H1 (cell line): ENCODE measurements around the gene ATP6V1C2. TPM values are rescaled to one million over a fixed set of nuclear protein-coding genes. Genes with fewer than 3 reads are reported as not detected.

Experiments used
- CTCF ChIA-PET: fragments of 300-600 bp; sonication (Branson Sonifier 250); formaldehyde crosslinking; loops from one replicate; lab custom pipeline; 2021; ENCODE audit not compliant: partially characterized antibody; lab: Charles Lee
- POLR2A ChIA-PET: fragments of 300-600 bp; sonication (Branson Sonifier 250); formaldehyde crosslinking; loops from one replicate; lab custom pipeline; 2021; ENCODE audit warnings: inconsistent platforms; ENCODE audit not compliant: partially characterized antibody; lab: Charles Lee
- DNase-seq, 2 experiments: peaks; one replicate each; pipeline versions ENCODE4 v3.0.0 to v3.0.0-alpha.2; 2010 to 2022; ENCODE audit warnings: low spot score in 2 of 2, low read depth in 1 of 2, mixed read lengths in 1 of 2
- FAIRE-seq: peaks from 2 replicates; lab custom pipeline; 2011; peaks lifted over from hg19 to GRCh38; lab: Jason Lieb, UNC
- H2AFZ ChIP-seq: 2 replicates; pipeline ENCODE4 v1.8.1; 2012; ENCODE audit warnings: low read length, inconsistent platforms
- H2AK5ac ChIP-seq: 2 replicates; pipeline ENCODE4 v1.6.1; 2013; ENCODE audit warnings: low read depth, low read length
- H2BK120ac ChIP-seq: replicated peaks from 2 replicates; pipeline ENCODE3; 2013; ENCODE audit warnings: low read depth, low read length, inconsistent platforms
- H2BK12ac ChIP-seq: 2 replicates; pipeline ENCODE4 v1.6.1; 2013; ENCODE audit warnings: low read depth, low read length
- H2BK15ac ChIP-seq: 2 replicates; pipeline ENCODE4 v1.6.1; 2013; ENCODE audit warnings: low read length
- H2BK20ac ChIP-seq: 2 replicates; pipeline ENCODE4 v1.6.1; 2013; ENCODE audit warnings: low read length
- H2BK5ac ChIP-seq: 2 replicates; pipeline ENCODE4 v1.6.1; 2013; ENCODE audit warnings: low read depth, low read length
- H3K14ac ChIP-seq: 2 replicates; pipeline ENCODE4 v1.6.1; 2013; ENCODE audit warnings: inconsistent platforms; ENCODE audit not compliant: insufficient read length
- H3K18ac ChIP-seq: 2 replicates; pipeline ENCODE4 v1.6.1; 2013; ENCODE audit warnings: low read length; ENCODE audit errors: extremely low read depth
- H3K23ac ChIP-seq: 2 replicates; pipeline ENCODE4 v1.6.1; 2013; ENCODE audit warnings: inconsistent platforms; ENCODE audit not compliant: insufficient read length
- H3K23me2 ChIP-seq: 2 replicates; pipeline ENCODE4 v1.6.1; 2013; ENCODE audit warnings: low read depth, low read length
- H3K27ac ChIP-seq: 2 replicates; pipeline ENCODE4 v1.6.1; 2011; ENCODE audit warnings: low read depth, low read length, inconsistent platforms
- H3K27me3 ChIP-seq, 4 experiments: replicated peaks in 1 of 4; 1 replicate in 1 of 4; 2 replicates in 3 of 4; pipeline versions ENCODE4 v1.6.1 to v1.8.1; 2011 to 2013; ENCODE audit warnings: low read length in 3 of 4, mild to moderate bottlenecking in 3 of 4, inconsistent platforms in 2 of 4, mixed read lengths in 2 of 4, moderate library complexity in 1 of 4; ENCODE audit not compliant: control insufficient read depth in 3 of 4, insufficient read depth in 3 of 4; ENCODE audit errors: extremely low read depth in 1 of 4
- H3K36me3 ChIP-seq, 4 experiments: 2 replicates each; pipeline versions ENCODE4 v1.6.1 to v1.8.1; 2011 to 2013; ENCODE audit warnings: mild to moderate bottlenecking in 4 of 4, low read length in 3 of 4, moderate library complexity in 2 of 4, control low read depth in 1 of 4, inconsistent platforms in 1 of 4; ENCODE audit not compliant: insufficient read depth in 4 of 4, control insufficient read depth in 2 of 4
- H3K4ac ChIP-seq: replicated peaks from 2 replicates; pipeline ENCODE3; 2013; ENCODE audit warnings: low read length, low read depth, mixed read lengths, inconsistent platforms; ENCODE audit not compliant: insufficient read length
- H3K4me1 ChIP-seq, 4 experiments: replicated peaks in 1 of 4; 1 replicate in 1 of 4; 2 replicates in 3 of 4; pipeline versions ENCODE4 v1.6.1 to v1.8.1; 2011 to 2013; ENCODE audit warnings: low read length in 3 of 4, inconsistent platforms in 2 of 4, mixed read lengths in 1 of 4; ENCODE audit not compliant: insufficient read depth in 4 of 4, control insufficient read depth in 3 of 4
- H3K4me2 ChIP-seq, 2 experiments: 2 replicates each; pipeline versions ENCODE4 v1.6.1 to v1.8.1; 2011 to 2013; ENCODE audit warnings: low read depth in 2 of 2, low read length in 2 of 2, control low read depth in 1 of 2, inconsistent platforms in 1 of 2, mild to moderate bottlenecking in 1 of 2; ENCODE audit not compliant: insufficient read depth in 1 of 2
- H3K4me3 ChIP-seq, 4 experiments: fragments of 200-600, 300-600 bp in 1 of 4; sonication (generic), shearing (Covaris generic), sonication (Bioruptor Twin) in 1 of 4; 2 replicates each; pipeline versions ENCODE4 v1.5.1 to v1.8.1; 2011 to 2016; ENCODE audit warnings: low read length in 4 of 4, low read depth in 3 of 4, control low read depth in 2 of 4, inconsistent platforms in 2 of 4, mild to moderate bottlenecking in 2 of 4, mixed read lengths in 1 of 4, moderate library complexity in 1 of 4; ENCODE audit not compliant: insufficient read depth in 2 of 4; ENCODE audit errors: extremely low read depth in 1 of 4
- H3K56ac ChIP-seq: replicated peaks from 2 replicates; pipeline ENCODE3; 2013; ENCODE audit warnings: low read depth, mild to moderate bottlenecking, mixed read lengths, low read length, inconsistent platforms; ENCODE audit not compliant: insufficient read length
- H3K79me1 ChIP-seq: 2 replicates; pipeline ENCODE4 v1.6.1; 2013; ENCODE audit warnings: low read depth, low read length, control low read depth
- H3K79me2 ChIP-seq, 2 experiments: 2 replicates each; pipeline versions ENCODE4 v1.6.1 to v1.8.1; 2012 to 2013; ENCODE audit warnings: low read length in 2 of 2, mild to moderate bottlenecking in 2 of 2, inconsistent platforms in 1 of 2; ENCODE audit not compliant: insufficient read depth in 2 of 2, control insufficient read depth in 1 of 2
- H3K9ac ChIP-seq, 4 experiments: replicated peaks in 1 of 4; 1 replicate in 1 of 4; 2 replicates in 3 of 4; pipeline versions ENCODE4 v1.6.1 to v1.8.1; 2011 to 2013; ENCODE audit warnings: low read depth in 3 of 4, low read length in 3 of 4, control low read depth in 2 of 4, mild to moderate bottlenecking in 2 of 4, moderate library complexity in 2 of 4, inconsistent platforms in 1 of 4; ENCODE audit errors: extremely low read depth in 1 of 4
- H3K9me3 ChIP-seq, 2 experiments: 2 replicates each; pipeline versions ENCODE4 v1.6.1 to v1.8.1; 2012 to 2013; ENCODE audit warnings: mild to moderate bottlenecking in 2 of 2, moderate library complexity in 2 of 2, control low read depth in 1 of 2, inconsistent platforms in 1 of 2, low read depth in 1 of 2, low read length in 1 of 2, mixed read lengths in 1 of 2; ENCODE audit not compliant: insufficient read depth in 2 of 2
- H4K20me1 ChIP-seq, 2 experiments: replicated peaks in 1 of 2; 2 replicates each; pipeline versions ENCODE3 to v1.8.1; 2011 to 2013; ENCODE audit warnings: inconsistent platforms in 2 of 2, low read length in 2 of 2, mild to moderate bottlenecking in 1 of 2; ENCODE audit not compliant: insufficient read depth in 2 of 2, control insufficient read depth in 1 of 2
- H4K5ac ChIP-seq: 2 replicates; pipeline ENCODE4 v1.6.1; 2013; ENCODE audit warnings: low read length, low read depth, mixed read lengths, inconsistent platforms; ENCODE audit not compliant: insufficient read length
- H4K8ac ChIP-seq: 2 replicates; pipeline ENCODE4 v1.8.0; 2013; ENCODE audit warnings: mild to moderate bottlenecking, moderate library complexity, low read length, inconsistent platforms; ENCODE audit not compliant: insufficient read depth; ENCODE audit errors: extremely low read depth
- H4K91ac ChIP-seq: replicated peaks from 2 replicates; pipeline ENCODE3; 2013; ENCODE audit warnings: low read length, mixed read lengths, inconsistent platforms; ENCODE audit not compliant: insufficient read length
- BCL11A ChIP-seq, 2 experiments: IDR thresholded peaks; one replicate each; pipeline ENCODE4 v1.6.1; 2011; ENCODE audit warnings: low read depth in 2 of 2, low read length in 2 of 2, mild to moderate bottlenecking in 2 of 2
- CBX5 ChIP-seq: fragments of 300-800, 300-1000 bp; sonication (generic); IDR thresholded peaks from 2 replicates; pipeline ENCODE4 v1.7.1; 2016; ENCODE audit warnings: antibody characterized with exemption, low read length, low read depth
- HDAC6 ChIP-seq: IDR thresholded peaks from one replicate; pipeline ENCODE4 v1.7.1; 2012; ENCODE audit warnings: low read depth, mild to moderate bottlenecking, inconsistent platforms, low read length, moderate library complexity
- SAP30 ChIP-seq: fragments of 300-600 bp; sonication (generic); IDR thresholded peaks from 2 replicates; pipeline ENCODE4 v1.7.1; 2012; ENCODE audit warnings: low read length, moderate library complexity, mild to moderate bottlenecking, inconsistent platforms; ENCODE audit not compliant: insufficient read depth, insufficient replicate concordance
- WGBS, 2 experiments: shearing (Covaris generic) in 1 of 2; methylation state at CpG; one replicate each; pipeline versions ENCODE4 v1.1.6 to v1.1.7; 2013 to 2015; ENCODE audit warnings: low lambda C conversion rate in 2 of 2, mixed read lengths in 2 of 2, inconsistent platforms in 1 of 2, low coverage in 1 of 2, missing lambda C conversion rate in 1 of 2; ENCODE audit not compliant: insufficient replicate concordance in 2 of 2, insufficient coverage in 1 of 2, insufficient read length in 1 of 2; ENCODE audit errors: extremely low coverage in 1 of 2, missing lambda C conversion rate in 1 of 2; 5-methylcytosine and 5-hydroxymethylcytosine counted together
- polyA plus RNA-seq, 7 experiments: library from polyadenylated mRNA; depleted of rRNA in 3 of 7; stranded (reverse) in 5 of 7; unstranded in 2 of 7; fragments of >200 nt in 5 of 7; fragments of 200-250 nt in 2 of 7; gene quantifications; 1 replicate in 5 of 7; 2 replicates in 1 of 7; 4 replicates in 1 of 7; pipeline versions ENCODE4 v1.2.1 to v1.2.3, GENCODE V29; 2011 to 2013; ENCODE audit warnings: missing spikeins in 2 of 7, mixed read lengths in 2 of 7
- total RNA-seq: library from RNA; stranded (reverse); fragmentation: NEBNext Ultra II Directional; extraction: Animal tissue kit (Norgen Biotek cat#: 25700); gene quantifications from 2 replicates; pipeline ENCODE4 v1.2.1, GENCODE V29; 2021

The ATP6V1C2 gene
- total and polyA plus RNA-seq, 2 of the 8 experiments (the other 6 are each of a cell fraction or from before 2014, with no cell fraction given): 0.29 to 0.74 TPM

GRCh38 chr2:10700078-10700803 lies 21.2 kb upstream of the ATP6V1C2 start:
- H2AK5ac ChIP-seq: no peak overlapping the region
- no peak overlapping the region for H4K5ac ChIP-seq
- H2AFZ ChIP-seq: no peak overlapping the region
- H3K4me2 ChIP-seq: no peak overlapping the region
- no peak overlapping the region for H3K23ac ChIP-seq
- no peaks in the 10 kb centered on the region for H3K36me3 ChIP-seq
- H3K56ac ChIP-seq: no peak overlapping the region
- no peak overlapping the region for H3K4me3 ChIP-seq
- no peak overlapping the region for H2BK120ac ChIP-seq
- H2BK20ac ChIP-seq: no peak overlapping the region
- no peaks in the 10 kb centered on the region for H3K4me1 ChIP-seq
- H3K4ac ChIP-seq: no peak overlapping the region
- FAIRE-seq (no peak), DNase-seq (no peak)
- H3K23me2 ChIP-seq: no peaks in the 10 kb centered on the region
- H3K27ac ChIP-seq: no peak overlapping the region
- no peak overlapping the region for H3K14ac ChIP-seq
- no peak overlapping the region for H2BK15ac ChIP-seq
- no peaks in the 10 kb centered on the region for H3K79me1 ChIP-seq
- no peak overlapping the region for H3K18ac ChIP-seq
- H4K20me1 ChIP-seq: no peaks in the 10 kb centered on the region
- H2BK5ac ChIP-seq: no peak overlapping the region
- no peaks in the 10 kb centered on the region for H3K79me2 ChIP-seq
- no peak overlapping the region for H2BK12ac ChIP-seq
- H4K8ac ChIP-seq: no peak overlapping the region
- no peak overlapping the region for H4K91ac ChIP-seq
- no peaks in the 10 kb centered on the region for H3K27me3 ChIP-seq
- ChIA-PET POLR2A (no interaction called here), CTCF (interaction anchor here (1.3 to 1.7 kb wide), 3 partner anchors 8 to 14 kb away, joined by 3 to 6 read pairs (median 6); no protein-coding TSS in a partner anchor)
- H3K9me3 ChIP-seq: no peaks in the 10 kb centered on the region
- TF ChIP-seq CBX5 (no peak), HDAC6 (no peak), SAP30 (no peak), BCL11A (IDR thresholded peaks at IDR 0.05; ENCODE audit: low read depth in 2 of 2, low read length in 2 of 2) (no peak)
- H3K9ac ChIP-seq: no peak overlapping the region
- 77% methylated on average over 4 of the region's 4 CpGs; no CpG with 5 or more reads in 1 of the 2 experiments for WGBS, 2 experiments
